SH-SY5Y (cell line): Measurements from ENCODE around the gene HOXD13.
A peak's percentile ranks its signal among the peaks of the same experiment; 100 is the strongest.

Experiments
- GATA2 ChIP-seq: IDR thresholded peaks from 2 replicates; pipeline ENCODE4 v1.6.1; 2011; ENCODE audit warnings: mild to moderate bottlenecking, low read depth, low read length
- GATA3 ChIP-seq: IDR thresholded peaks from 2 replicates; pipeline ENCODE4 v1.6.1; 2011; ENCODE audit warnings: low read depth, mild to moderate bottlenecking, low read length, moderate library complexity

Gene HOXD13

DNA sequence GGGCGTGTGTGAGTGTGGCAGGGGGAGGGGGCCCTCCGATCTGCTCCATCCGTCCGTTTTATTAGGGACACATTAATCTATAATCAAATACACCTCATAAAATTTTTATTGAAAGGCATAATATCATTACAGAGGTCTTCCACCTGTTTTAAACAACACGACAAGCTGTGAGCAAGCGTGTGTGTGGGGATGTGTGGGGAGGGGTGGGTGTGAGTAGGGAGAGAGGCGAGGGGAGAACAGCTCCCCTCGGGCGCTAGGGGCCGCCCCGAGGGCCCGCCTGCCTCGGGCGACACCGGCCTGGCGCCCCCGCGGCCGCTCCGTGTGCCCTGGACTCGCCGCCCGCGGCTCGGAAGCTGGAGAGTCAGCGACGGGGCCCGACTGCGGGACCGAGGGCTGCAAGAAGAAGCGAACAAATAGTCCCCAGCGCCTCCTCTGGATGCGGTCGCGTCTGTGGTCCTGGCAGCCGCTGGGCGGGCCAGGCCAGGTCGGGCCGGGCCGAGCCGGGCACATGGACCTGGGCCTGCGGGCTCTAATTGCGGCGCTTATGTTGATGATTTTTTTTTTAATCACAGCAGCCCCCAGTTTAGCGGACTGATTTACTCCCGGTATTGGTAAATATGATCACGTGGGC lies 29.6 kb downstream of the HOXD13 start:
- TF ChIP-seq GATA2 (no peak; the same call in 1 of the 2 replicates), GATA3 (no peak)

DNA sequence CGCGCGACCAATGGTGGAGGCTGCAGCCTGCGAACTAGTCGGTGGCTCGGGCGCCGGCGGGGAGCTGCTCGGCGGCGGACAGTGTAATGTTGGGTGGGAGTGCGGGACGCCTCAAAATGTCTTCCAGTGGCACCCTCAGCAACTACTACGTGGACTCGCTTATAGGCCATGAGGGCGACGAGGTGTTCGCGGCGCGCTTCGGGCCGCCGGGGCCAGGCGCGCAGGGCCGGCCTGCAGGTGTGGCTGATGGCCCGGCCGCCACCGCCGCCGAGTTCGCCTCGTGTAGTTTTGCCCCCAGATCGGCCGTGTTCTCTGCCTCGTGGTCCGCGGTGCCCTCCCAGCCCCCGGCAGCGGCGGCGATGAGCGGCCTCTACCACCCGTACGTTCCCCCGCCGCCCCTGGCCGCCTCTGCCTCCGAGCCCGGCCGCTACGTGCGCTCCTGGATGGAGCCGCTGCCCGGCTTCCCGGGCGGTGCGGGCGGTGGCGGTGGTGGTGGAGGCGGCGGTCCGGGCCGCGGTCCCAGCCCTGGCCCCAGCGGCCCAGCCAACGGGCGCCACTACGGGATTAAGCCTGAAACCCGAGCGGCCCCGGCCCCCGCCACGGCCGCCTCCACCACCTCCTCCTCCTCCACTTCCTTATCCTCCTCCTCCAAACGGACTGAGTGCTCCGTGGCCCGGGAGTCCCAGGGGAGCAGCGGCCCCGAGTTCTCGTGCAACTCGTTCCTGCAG lies 30.3 kb downstream of the HOXD13 start, which contains the start of gene HOXD9:
Gene HOXD9 (plus strand): TSS at position 37 of the 728 bp plus-strand sequence. CDS start 50 bp downstream, at position 87.
- TF ChIP-seq GATA3 (no peak), GATA2 (no peak)

DNA sequence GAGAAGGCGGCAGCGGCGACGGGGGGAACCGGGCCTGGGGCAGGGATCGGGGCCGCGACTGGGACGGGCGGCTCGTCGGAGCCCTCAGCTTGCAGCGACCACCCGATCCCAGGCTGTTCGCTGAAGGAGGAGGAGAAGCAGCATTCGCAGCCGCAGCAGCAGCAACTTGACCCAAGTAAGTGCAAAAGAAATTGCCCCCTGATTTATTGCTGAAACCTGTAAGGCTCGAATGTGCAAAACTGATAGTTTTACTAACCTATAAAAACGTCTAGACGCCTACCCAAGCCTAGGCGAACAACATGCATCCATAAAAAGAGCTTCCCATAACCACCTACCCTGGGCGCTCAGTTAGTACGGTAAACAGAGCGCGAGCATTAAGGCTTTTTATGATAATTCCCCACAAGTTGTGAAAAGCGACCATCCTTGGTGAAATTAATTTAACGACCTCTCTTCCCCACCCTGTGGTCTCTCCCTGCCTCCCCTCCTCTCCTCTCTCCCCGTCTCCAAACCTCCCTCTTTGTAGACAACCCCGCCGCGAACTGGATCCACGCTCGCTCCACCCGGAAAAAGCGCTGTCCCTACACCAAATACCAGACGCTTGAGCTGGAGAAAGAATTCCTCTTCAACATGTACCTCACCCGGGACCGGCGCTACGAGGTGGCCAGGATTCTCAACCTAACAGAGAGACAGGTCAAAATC lies 31.0 kb downstream of the HOXD13 start:
- TF ChIP-seq GATA3 (no peak), GATA2 (no peak)

DNA sequence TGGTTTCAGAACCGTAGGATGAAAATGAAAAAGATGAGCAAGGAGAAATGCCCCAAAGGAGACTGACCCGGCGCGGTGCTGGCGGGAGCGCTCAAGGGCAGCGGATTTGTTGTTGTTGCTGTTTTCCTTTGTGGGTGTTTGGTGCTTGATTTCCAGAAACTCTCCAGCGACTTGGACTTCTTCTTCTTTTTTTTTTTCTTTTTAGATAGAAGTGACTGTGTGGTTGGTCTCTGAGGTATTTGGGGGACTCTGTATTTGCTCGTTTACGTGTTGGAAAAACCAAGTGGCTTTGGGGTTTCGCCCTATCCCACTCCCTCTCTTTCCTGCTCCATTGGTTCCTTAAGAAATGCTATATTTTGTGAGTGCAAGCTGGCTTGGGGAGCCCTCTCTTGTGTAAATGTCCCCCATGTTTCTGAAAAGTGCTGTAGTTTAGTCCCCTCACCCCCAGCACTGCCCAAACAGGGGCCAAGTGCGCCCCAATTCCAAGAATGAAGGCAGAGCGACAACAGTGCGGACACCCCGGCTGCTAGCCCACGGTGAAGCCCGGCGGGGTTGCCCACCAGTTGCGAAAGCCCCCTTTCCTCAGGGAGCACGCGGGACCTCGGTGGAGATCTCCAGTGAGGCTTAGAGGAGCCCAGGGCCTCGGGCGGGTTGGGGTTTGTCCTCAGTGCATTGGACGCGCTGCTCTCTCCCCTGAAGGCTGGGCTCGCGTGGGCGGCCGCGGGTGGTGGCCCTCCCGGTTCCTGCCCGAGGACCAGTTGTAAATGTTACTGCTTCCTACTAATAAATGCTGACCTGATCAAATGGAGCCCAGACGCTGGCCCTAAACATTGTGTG lies 31.8 kb downstream of the HOXD13 start:
- no peak for TF ChIP-seq GATA3
- no peak for TF ChIP-seq GATA2

DNA sequence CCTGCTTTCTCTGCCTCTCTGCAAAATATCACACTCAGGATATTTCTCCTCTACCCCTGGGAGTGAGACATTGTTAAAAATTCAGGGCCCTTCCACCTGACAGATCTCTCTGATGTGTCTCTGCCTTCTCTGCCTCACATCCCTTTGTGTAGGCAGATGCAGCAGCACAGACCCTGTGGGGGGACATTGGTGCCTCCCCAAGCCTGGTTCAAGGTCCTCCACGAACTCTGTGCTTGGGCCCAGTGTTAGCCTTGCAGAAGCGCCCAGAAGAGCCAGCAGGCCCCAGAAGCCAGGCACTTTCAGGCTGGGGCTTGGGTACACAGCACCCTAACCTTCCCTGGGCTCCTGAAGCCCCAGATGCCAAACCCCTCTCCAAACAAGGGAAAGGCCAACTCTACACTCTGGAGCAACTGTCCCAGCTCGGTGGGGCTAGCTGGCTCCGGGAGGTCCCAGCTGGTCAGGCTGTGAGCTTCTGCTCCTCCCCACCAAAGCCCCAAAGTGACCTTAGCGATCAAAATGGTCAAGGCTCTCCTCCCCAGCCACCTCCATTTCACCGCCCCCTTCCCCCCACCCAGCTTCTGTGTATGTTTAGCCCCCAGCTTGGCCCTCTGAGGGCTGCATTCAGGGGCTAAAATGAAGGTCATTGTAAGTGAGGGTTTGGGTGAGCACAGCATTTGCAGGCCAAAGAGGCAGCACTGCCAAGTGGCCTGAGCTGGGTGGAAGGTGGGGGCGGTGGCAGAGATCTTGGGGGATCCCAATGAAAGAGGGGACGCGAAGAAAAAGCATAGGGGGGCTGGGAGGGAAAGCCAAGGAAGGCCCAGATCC lies 32.6 kb downstream of the HOXD13 start:
- TF ChIP-seq GATA3 (no peak), GATA2 (no peak)

DNA sequence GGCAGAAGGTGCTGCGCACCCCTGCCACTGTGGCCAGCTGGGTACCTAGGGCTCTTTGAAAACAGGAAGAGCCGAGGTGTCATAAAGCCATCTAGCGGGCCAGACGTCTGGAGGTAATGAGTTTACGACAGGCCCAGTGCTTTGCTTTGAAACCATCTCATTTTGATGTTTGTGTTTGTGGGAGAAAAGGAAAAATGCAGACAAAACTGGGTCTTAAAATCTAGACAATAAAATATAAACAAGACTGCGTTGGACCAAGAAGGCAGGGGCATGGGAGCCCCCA lies 33.2 kb downstream of the HOXD13 start:
- no peak for TF ChIP-seq GATA3
- TF ChIP-seq GATA2: no peak

DNA sequence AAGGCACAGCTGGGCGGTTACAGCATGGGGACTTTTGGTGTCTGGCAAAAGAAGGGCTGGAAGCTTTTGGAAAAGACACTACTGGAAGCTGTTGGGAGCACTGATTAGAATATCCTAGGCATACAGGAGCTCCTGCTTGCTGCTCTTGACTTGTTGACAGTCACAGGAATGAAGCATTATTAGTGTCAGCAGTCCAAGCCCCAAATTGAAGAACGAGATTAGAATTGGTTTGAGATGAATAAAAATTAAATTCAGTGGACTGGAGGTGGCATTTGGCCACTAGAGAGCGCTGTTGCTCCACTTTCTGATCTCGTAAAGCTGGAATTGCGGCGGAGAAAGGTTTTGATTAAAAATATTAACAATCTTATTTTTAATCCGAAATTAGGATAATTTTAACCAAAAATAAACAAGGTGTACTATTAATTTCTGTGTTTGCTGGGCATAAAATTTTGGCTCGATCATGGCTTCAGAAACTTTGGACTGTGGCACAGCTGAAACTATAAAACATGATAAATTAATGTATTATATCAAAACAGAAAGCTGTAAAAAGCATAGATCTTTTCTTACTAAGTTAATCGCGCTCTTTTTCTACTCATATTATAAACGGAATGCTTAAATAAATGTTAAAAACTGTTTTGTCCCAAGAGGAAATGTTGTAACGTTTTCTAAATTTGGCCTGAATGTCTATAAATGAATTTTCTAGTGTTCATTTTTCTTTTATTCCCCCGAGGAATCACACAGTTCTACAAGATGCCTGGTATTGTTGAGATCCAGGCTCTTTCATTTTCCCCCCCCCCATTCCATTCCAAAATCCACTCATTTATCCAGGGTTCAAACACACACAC lies 34.6 kb downstream of the HOXD13 start:
- no peak for TF ChIP-seq GATA3
- no peak for TF ChIP-seq GATA2

DNA sequence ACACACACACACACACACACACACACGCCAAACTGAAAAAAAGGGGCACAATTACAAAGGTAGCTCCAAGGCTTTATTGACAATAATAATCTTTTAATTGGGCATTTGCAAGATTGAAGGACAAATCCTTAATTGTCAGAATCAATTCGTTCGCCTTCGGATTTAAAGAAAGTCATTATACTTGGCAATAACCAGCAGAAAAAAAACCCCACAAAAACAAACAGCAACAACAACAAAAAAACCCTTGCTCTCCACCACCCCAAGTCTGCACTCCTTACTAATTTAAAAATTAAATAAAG lies 35.2 kb downstream of the HOXD13 start:
- TF ChIP-seq GATA3 (no peak), GATA2 (no peak)

DNA sequence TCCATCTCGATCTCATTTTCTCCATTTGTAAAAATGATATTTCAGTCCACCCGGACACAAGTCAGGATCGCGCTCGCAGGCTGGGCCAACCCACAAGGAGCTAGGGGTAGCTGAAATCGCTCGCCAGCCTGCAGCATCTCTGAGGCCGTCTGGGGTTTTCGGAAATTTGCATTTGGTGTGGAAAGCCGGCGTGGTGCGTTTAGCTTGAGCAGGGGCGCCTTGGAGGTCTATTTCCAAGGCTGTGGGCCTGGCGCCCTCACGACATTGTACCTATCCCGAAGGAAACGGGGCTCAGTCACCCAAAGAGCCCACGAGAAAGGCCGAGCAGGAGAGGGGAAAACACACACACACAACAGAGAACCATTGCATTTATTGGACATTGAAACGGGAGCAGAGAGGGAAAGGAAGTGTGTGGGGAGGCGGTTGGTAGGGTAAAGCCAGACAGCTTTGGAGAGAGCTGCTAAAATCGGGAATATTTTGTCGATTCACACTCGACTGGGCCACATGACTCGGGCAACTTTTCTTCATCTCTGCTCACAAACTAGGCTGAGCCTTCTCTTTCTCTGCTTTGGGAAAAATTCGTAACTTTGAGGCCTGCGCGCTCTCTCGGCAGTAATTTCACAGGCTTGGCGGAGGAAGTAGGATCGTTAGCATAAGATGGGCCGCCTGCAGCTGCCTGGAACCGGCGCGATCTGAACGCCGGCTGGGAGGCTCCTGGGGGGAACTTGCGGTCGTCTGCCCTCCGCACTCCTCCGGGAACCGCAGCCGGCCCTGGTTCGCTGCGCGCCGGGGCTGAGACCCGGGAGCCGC lies 35.9 kb downstream of the HOXD13 start:
- TF ChIP-seq GATA3: no peak
- no peak for TF ChIP-seq GATA2

DNA sequence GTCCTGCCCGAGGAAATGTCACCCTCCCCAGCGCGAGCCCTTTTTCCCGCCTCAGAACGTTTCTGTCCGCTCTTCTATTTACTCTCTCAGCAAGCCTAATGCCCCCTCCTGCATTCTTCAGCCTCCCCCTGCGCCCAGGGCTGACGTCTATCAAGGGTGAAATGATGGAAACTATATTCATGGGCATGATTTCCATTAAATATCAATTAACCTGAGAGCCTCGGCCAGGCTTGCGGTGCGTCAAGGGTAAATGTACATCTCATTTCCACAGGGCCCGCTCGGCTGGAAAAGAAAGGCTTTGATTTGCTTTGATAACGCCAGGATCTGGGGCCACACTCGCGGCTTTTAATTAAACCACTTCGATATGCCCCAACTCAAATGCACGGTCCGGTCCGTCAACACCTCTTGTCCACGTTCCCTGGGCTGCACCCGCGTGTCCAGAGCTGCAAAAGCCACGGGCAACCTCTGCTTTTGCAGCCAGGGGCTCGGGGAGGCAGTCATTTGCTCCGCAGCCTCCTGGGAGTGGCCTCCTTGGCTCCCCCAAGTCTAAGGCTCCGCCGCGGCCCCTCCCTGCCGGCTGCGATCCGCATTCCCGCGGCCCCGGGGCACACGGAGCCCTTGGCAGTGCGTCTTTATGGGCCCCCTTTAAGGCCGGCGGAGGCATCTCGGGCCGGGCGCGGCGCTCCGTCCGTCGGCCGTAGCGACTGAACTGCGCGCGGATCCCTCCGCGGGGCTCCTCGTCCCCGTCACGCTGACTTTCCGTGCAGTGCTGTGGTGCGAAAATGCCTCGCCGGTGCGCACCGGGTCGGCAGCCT lies 36.7 kb downstream of the HOXD13 start, which contains the start of gene HOXD8:
Gene HOXD8 (plus strand): TSS at position 724 of the 815 bp plus-strand sequence. CDS start 662 bp downstream, outside the sequence.
- TF ChIP-seq GATA3: no peak
- TF ChIP-seq GATA2: peak; percentile 50

DNA sequence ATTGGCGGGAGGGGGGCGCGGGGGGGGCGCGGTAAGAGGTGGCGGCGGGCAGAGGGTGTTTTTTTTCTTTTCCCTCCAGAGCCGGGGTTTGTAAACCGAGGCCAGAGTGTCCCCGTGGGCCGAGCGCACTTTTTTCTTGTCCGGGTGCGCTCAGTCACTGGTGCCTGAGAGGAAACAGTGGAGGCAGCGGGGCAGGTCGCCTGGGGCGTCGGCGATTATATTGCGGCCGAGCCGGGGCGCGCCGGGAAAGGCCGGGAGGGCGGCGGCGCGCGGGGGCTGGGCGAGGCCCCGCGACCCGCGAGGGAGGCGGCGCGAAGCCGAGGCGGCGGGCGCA lies 37.3 kb downstream of the HOXD13 start:
- TF ChIP-seq GATA3: no peak
- TF ChIP-seq GATA2: no peak
